ENCODE results near the gene TSKU.

GRCh38 chr11:76834151-76834550 is 51.0 kb downstream of the TSKU start:
- TF ChIP-seq, protein P1, sequence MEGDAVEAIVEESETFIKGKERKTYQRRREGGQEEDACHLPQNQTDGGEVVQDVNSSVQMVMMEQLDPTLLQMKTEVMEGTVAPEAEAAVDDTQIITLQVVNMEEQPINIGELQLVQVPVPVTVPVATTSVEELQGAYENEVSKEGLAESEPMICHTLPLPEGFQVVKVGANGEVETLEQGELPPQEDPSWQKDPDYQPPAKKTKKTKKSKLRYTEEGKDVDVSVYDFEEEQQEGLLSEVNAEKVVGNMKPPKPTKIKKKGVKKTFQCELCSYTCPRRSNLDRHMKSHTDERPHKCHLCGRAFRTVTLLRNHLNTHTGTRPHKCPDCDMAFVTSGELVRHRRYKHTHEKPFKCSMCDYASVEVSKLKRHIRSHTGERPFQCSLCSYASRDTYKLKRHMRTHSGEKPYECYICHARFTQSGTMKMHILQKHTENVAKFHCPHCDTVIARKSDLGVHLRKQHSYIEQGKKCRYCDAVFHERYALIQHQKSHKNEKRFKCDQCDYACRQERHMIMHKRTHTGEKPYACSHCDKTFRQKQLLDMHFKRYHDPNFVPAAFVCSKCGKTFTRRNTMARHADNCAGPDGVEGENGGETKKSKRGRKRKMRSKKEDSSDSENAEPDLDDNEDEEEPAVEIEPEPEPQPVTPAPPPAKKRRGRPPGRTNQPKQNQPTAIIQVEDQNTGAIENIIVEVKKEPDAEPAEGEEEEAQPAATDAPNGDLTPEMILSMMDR (conservative IDR thresholded peaks at IDR 0.05 in 1 of 2, IDR thresholded peaks at IDR 0.05 in 1 of 2; ENCODE audit: low read depth in 1 of 2, low read length in 2 of 2), result no peak
- no peak for TF ChIP-seq EZH2 (IDR thresholded peaks at IDR 0.05; ENCODE audit: low read length, missing control alignments)
